Stimulated activated CD8-positive, alpha-beta memory T cell treated with anti-CD3 and anti-CD28 coated beads, Interleukin-15, amount 100 ng/mL, for 1 hour (primary cell): Measurements from ENCODE around the gene KIDINS220.

Experiments used
- DNase-seq: peaks from one replicate; pipeline ENCODE4 v3.0.0-alpha.2; 2020; ENCODE audit warnings: low read depth

KIDINS220 gene

DNA sequence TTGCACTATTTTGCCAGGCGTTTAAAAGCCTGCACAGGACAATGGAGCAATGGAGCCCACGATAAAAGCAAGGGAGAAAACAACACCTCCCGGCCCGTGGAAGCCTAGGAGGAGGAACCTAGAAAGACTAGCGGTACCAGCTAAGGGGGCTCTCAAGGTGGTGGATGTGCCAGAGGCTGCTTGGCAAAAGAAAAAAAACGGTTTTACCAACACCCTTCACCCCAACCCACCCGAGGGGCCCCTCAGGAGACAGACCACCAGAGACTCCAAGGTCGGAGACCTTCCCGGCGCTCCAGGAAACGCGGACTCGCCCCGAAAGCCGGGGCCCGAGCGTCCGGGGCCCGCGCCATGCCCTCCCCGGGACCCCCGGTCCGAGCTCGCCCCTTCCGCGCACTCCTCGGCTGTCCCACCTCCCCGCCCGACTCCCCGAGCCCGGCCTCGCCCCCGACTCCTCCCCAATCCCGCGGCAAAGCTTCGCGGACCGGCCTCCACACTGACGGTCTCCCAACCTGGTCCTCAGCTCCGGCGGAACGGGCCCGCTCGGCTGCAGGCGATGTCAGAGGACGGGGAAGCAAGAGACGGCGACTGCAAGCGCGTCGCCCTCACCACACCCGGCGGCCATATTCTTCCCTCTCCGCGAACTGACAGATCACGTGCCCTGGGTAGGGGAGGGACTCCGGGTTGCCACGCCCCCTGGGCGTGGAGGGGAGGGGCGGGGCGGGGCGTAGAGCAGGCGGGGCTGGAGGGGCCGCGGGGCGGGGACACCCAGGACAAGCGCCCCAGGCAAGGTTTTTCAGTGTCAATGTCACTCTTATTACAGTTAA lies at the start of gene KIDINS220:
Gene KIDINS220 (minus strand): TSS at position 643 of the 824 bp plus-strand sequence. CDS start 10,520 bp downstream, outside the sequence.
- DNase-seq: peak; percentile 67

GRCh38 chr2:8886876-8887275 lies 49.5 kb upstream of the KIDINS220 start:
- DNase-seq: no peak

- no peak for DNase-seq
Observed at GRCh38 chr2:8886202-8886518, 48.7 kb upstream of the KIDINS220 start.

DNA sequence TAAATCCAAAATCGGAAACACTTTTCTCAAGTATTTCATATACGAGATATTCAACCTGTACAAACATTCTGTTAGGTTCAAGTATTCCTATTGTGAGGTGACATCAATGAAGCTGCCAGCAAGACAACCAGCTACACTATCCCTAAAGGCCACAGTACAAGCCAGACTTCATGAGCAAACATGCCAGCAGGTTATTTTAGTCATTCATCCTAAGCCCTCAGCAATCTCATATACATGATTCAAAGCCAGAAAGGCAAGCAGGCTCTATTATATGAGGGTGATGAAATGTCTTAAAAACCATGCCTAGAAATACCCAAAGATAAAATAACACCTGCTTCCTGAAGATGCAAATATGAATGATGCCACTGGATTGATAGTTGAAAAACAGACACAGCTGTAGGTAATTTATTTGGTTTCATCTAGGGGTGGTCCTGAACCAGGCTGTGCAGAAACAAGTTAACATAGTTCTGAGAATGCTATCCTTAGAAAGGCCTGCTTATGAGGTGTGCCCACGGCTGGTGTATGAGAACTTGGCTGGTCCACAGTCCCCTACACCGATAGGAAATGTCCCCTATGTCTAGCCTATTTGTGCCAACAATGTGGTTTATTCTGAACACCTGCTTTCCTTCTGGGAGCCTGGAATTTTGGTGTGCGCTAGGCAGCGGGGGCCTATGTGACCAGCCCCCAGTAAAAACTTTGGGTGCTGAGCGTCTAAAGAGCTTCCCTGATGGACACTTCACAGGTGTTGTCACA lies 48.2 kb upstream of the KIDINS220 start:
- DNase-seq: no peak

GRCh38 chr2:8884812-8885211 lies 47.4 kb upstream of the KIDINS220 start:
- DNase-seq: no peak

DNA sequence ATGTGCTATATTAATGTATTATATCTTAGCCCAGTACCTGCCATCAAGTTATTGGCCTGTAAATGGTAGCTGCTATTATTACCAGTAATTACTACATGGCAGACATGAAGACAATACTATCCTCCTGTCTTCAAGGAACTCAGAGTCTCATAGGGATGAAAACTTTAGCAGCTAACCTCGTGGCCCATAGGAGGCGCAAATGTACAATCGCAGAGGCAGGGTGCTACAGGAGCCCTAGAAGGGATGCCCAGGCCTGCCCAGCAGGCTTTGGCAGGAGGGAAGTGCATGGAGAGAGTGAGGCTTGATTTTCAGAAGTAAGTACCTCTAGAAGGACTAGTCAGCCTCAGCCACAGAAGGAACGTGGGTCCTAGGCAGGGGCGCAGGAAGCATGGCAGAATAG lies 44.7 kb upstream of the KIDINS220 start:
- no peak for DNase-seq

DNA sequence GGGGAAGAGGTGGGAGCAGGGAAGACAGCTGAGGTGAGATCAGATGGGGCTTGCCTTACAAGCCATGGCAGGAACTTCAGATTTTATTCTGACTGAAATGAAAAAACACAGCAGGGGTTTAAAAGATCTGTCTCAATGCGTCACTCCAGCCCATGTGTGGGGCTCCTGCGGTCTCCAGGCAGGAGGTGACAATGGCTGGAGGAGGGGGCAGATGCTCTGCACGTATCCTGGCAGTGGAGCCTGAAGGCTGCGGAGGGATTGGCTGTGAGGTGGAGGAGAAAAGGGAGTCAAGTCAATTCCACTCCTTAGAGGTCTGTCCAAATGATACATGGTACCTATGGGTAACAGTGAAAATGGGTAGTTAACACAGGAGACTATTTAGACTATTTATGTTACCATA lies 40.5 kb upstream of the KIDINS220 start:
- no peak for DNase-seq

DNA sequence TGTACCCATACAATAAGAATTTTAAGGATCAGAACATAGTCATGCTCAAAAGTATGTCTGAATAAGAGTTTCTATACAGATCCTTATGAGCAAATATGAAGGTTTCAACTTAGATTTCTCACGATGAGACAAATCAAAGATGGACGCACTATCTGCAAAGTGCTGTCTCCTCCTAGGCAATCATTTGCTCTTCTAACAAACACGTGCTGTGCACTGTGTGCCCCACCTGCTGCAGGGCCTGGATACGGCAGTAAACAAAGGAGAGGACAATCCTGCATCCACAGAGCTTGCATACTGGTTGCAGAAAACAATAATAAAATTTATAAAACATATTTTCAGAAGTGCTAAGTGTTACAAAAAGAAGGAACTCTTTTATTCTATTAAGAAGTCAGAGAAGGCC lies 39.9 kb upstream of the KIDINS220 start:
- DNase-seq: no peak

DNA sequence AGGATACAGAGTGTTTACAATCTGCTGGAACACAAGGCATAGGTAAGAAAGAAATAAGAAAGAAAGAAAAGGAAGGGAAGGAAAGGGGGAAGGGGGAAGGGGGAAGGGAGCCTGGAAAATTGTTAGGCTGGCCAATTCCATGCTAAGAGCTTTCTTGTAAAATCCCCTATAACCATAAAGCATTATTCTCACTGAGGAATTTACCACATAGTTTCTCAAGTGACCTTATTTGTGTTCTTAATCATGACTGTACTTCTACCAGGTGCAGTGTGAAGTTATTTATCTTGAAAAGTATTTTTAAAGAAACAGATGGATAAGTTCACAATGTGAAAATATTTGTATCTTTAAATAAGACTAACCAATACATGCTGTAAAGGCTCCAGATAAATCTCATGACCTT lies 39.2 kb upstream of the KIDINS220 start:
- no peak for DNase-seq

GRCh38 chr2:8872821-8873432 lies 35.5 kb upstream of the KIDINS220 start:
- no peak for DNase-seq

DNA sequence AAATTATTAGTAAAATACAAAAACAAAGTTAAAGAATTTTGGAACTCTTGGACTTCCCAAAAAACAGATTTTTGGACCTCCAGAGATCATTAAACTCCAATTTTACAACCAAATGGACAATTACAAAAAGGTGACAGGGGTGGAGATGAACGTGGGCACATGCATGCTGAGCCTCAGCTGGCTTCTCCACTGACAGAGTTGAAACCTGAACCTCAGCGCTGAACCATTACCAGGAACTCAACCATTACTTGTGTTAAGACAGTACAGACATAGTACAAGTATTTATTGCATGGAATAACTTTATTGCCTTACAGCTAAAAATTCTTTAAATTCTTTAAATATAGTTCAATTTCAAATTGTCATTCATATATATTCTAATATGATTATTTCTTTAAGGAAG lies 33.0 kb upstream of the KIDINS220 start:
- DNase-seq: no peak

GRCh38 chr2:8867363-8867762 lies 29.9 kb upstream of the KIDINS220 start:
- no peak for DNase-seq

DNA sequence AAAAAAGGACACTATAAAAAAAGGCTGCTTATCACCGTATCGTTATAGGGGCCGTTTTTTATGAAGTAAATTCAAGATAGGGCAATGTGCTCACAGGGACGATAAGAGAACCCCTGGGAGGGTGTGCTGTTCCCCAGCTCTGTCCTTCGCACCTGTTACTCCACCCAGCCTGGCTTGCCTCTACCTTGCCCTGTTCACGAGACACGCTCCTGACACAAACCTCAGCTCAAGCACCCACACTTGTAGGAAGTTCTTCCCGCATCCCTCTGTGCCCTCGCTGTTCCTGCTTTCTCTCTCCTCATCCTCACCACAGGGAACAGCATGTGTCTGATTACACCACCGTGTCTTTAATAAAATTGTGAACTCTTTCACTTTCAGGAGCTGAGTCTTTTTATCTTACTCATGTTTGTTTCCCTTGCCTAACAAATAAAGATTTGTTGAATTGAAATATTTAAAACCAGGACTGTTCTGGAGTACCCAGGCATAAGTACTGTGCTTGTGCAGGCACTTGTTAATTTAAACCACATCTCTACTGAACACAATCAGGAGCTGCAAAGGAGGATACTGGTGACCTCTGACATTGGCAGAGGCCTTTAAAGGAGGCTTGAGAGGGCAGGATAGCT lies 26.0 kb upstream of the KIDINS220 start:
- no peak for DNase-seq

- DNase-seq: no peak
Observed at GRCh38 chr2:8862230-8862629, 24.8 kb upstream of the KIDINS220 start.

GRCh38 chr2:8861797-8862196 lies 24.4 kb upstream of the KIDINS220 start:
- no peak for DNase-seq

GRCh38 chr2:8860239-8860638 lies 22.8 kb upstream of the KIDINS220 start:
- no peak for DNase-seq

DNA sequence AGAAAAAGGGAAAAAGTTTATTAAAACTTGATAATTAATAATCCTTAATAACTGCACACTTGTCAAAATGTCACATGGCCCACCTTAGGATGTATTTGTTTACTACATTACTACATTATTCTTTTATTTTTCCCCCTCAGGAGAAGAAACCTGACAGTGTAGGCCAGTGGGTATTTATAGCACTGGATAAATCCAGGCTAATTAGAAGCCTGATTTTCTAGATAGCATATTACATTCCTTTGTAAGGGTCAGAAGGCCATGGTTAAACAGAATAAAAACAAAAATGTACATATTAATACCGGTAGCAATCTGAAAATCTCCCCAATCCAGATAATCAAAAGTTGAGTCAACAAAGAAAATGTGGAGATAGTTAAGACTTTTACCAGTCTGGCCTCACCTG lies 21.5 kb upstream of the KIDINS220 start:
- no peak for DNase-seq

- no peak for DNase-seq
Observed at GRCh38 chr2:8858264-8858663, 20.9 kb upstream of the KIDINS220 start.

GRCh38 chr2:8857709-8858108 lies 20.3 kb upstream of the KIDINS220 start:
- DNase-seq: no peak

- no peak for DNase-seq
Observed at GRCh38 chr2:8856176-8856575, 18.8 kb upstream of the KIDINS220 start.

DNA sequence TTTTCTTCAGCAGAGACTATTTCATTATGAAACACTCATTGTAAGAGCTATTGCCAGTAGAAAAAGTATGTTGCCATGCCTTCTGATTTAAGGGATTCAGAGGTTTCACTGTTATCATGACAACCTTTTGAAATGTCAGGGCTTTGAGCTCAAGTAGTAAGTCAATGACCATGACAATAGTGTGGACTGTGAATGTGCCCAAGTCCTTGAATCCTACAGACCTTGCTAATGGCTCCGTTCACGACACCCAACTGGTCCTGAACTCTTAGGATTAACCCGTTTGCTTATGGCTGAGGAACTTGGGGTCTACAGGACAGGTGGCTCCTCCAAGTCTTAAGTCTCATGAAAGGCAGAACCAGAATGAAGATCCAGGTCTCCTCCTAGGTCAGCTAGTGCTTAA lies 17.6 kb upstream of the KIDINS220 start:
- DNase-seq: no peak

DNA sequence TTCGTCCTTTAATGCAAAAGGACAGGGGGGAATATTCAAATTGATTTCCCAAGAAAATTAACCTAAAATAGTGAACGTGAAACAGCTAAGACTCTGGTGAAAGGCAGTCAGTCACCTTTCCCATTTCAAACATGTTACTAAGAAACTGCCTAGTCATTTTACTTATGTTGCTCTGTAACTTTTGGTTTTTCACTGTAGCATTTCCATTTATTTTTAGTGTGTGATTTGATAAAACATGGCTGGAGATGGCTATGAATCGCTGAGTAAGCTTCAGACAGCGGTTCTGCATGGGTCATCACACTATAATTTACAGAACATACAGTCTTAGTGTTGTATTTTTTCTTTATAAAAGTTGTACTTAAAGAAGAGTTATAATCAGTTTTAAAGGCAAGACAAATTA lies 16.0 kb upstream of the KIDINS220 start:
- no peak for DNase-seq
